Adrenal gland (tissue), 5 donors: ENCODE measurements around the gene PNMT.

Experiments used
- POLR2A ChIP-seq, 2 donors: fragments of 450-650 bp; IDR thresholded peaks; one replicate each; pipeline ENCODE4 v1.6.1; 2017; ENCODE audit warnings: antibody characterized with exemption in 2 of 2, mild to moderate bottlenecking in 2 of 2, moderate library complexity in 1 of 2
- TF ChIP-seq, protein P1 (sequence below), 6 experiments: fragments of 450-650 bp in 4 of 6; fragments of 200-600 bp in 2 of 6; sonication (generic) in 1 of 6; IDR thresholded peaks; 1 replicate in 5 of 6; 2 replicates in 1 of 6; pipeline versions ENCODE4 v1.5.1 to v1.8.0; 2016 to 2021; ENCODE audit warnings: antibody characterized with exemption in 6 of 6, mild to moderate bottlenecking in 2 of 6, moderate library complexity in 1 of 6
- donor health status: DM: no; HTN: no; CAD: no.

DNA sequence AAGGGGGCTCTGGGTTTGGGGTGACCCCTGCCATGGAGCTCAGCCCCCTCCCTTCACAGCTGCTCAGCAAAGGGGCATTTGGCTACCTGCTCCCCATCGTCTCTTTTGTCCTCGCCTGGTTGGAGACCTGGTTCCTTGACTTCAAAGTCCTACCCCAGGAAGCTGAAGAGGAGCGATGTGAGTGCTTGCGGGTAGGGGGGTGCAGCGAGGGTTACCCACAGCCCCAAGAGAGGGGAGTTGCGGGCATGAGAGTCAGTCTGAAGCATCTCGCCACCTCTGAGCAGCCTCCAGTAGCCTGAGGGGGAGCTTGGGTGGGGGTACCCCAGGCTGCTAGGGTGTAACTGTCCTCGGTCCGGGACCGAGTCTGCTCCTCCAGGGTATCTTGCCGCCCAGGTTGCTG is 9.9 kb upstream of the PNMT start:
- TF ChIP-seq, protein P1, sequence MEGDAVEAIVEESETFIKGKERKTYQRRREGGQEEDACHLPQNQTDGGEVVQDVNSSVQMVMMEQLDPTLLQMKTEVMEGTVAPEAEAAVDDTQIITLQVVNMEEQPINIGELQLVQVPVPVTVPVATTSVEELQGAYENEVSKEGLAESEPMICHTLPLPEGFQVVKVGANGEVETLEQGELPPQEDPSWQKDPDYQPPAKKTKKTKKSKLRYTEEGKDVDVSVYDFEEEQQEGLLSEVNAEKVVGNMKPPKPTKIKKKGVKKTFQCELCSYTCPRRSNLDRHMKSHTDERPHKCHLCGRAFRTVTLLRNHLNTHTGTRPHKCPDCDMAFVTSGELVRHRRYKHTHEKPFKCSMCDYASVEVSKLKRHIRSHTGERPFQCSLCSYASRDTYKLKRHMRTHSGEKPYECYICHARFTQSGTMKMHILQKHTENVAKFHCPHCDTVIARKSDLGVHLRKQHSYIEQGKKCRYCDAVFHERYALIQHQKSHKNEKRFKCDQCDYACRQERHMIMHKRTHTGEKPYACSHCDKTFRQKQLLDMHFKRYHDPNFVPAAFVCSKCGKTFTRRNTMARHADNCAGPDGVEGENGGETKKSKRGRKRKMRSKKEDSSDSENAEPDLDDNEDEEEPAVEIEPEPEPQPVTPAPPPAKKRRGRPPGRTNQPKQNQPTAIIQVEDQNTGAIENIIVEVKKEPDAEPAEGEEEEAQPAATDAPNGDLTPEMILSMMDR (IDR thresholded peaks at IDR 0.05) = no peak
- no peak for TF ChIP-seq POLR2A (IDR thresholded peaks at IDR 0.05)
